H1 (cell line): Measurements from ENCODE around the gene GMCL2. TPM values are rescaled to one million over a fixed set of nuclear protein-coding genes. Genes with fewer than 3 reads are reported as not detected.

Experiments
- CTCF ChIA-PET: fragments of 300-600 bp; sonication (Branson Sonifier 250); formaldehyde crosslinking; loops from one replicate; lab custom pipeline; 2021; ENCODE audit not compliant: partially characterized antibody; lab: Charles Lee
- POLR2A ChIA-PET: fragments of 300-600 bp; sonication (Branson Sonifier 250); formaldehyde crosslinking; loops from one replicate; lab custom pipeline; 2021; ENCODE audit warnings: inconsistent platforms; ENCODE audit not compliant: partially characterized antibody; lab: Charles Lee
- DNase-seq, 2 experiments: peaks; one replicate each; pipeline versions ENCODE4 v3.0.0 to v3.0.0-alpha.2; 2010 to 2022; ENCODE audit warnings: low spot score in 2 of 2, low read depth in 1 of 2, mixed read lengths in 1 of 2
- FAIRE-seq: peaks from 2 replicates; lab custom pipeline; 2011; peaks lifted over from hg19 to GRCh38; lab: Jason Lieb, UNC
- H2AFZ ChIP-seq: 2 replicates; pipeline ENCODE4 v1.8.1; 2012; ENCODE audit warnings: low read length, inconsistent platforms
- H2AK5ac ChIP-seq: 2 replicates; pipeline ENCODE4 v1.6.1; 2013; ENCODE audit warnings: low read depth, low read length
- H2BK120ac ChIP-seq: replicated peaks from 2 replicates; pipeline ENCODE3; 2013; ENCODE audit warnings: low read depth, low read length, inconsistent platforms
- H2BK12ac ChIP-seq: 2 replicates; pipeline ENCODE4 v1.6.1; 2013; ENCODE audit warnings: low read depth, low read length
- H2BK15ac ChIP-seq: 2 replicates; pipeline ENCODE4 v1.6.1; 2013; ENCODE audit warnings: low read length
- H2BK20ac ChIP-seq: 2 replicates; pipeline ENCODE4 v1.6.1; 2013; ENCODE audit warnings: low read length
- H2BK5ac ChIP-seq: 2 replicates; pipeline ENCODE4 v1.6.1; 2013; ENCODE audit warnings: low read depth, low read length
- H3K14ac ChIP-seq: 2 replicates; pipeline ENCODE4 v1.6.1; 2013; ENCODE audit warnings: inconsistent platforms; ENCODE audit not compliant: insufficient read length
- H3K18ac ChIP-seq: 2 replicates; pipeline ENCODE4 v1.6.1; 2013; ENCODE audit warnings: low read length; ENCODE audit errors: extremely low read depth
- H3K23ac ChIP-seq: 2 replicates; pipeline ENCODE4 v1.6.1; 2013; ENCODE audit warnings: inconsistent platforms; ENCODE audit not compliant: insufficient read length
- H3K23me2 ChIP-seq: 2 replicates; pipeline ENCODE4 v1.6.1; 2013; ENCODE audit warnings: low read depth, low read length
- H3K27ac ChIP-seq: 2 replicates; pipeline ENCODE4 v1.6.1; 2011; ENCODE audit warnings: low read depth, low read length, inconsistent platforms
- H3K27me3 ChIP-seq, 4 experiments: replicated peaks in 1 of 4; 1 replicate in 1 of 4; 2 replicates in 3 of 4; pipeline versions ENCODE4 v1.6.1 to v1.8.1; 2011 to 2013; ENCODE audit warnings: low read length in 3 of 4, mild to moderate bottlenecking in 3 of 4, inconsistent platforms in 2 of 4, mixed read lengths in 2 of 4, moderate library complexity in 1 of 4; ENCODE audit not compliant: control insufficient read depth in 3 of 4, insufficient read depth in 3 of 4; ENCODE audit errors: extremely low read depth in 1 of 4
- H3K36me3 ChIP-seq, 4 experiments: 2 replicates each; pipeline versions ENCODE4 v1.6.1 to v1.8.1; 2011 to 2013; ENCODE audit warnings: mild to moderate bottlenecking in 4 of 4, low read length in 3 of 4, moderate library complexity in 2 of 4, control low read depth in 1 of 4, inconsistent platforms in 1 of 4; ENCODE audit not compliant: insufficient read depth in 4 of 4, control insufficient read depth in 2 of 4
- H3K4ac ChIP-seq: replicated peaks from 2 replicates; pipeline ENCODE3; 2013; ENCODE audit warnings: low read length, low read depth, mixed read lengths, inconsistent platforms; ENCODE audit not compliant: insufficient read length
- H3K4me1 ChIP-seq, 4 experiments: replicated peaks in 1 of 4; 1 replicate in 1 of 4; 2 replicates in 3 of 4; pipeline versions ENCODE4 v1.6.1 to v1.8.1; 2011 to 2013; ENCODE audit warnings: low read length in 3 of 4, inconsistent platforms in 2 of 4, mixed read lengths in 1 of 4; ENCODE audit not compliant: insufficient read depth in 4 of 4, control insufficient read depth in 3 of 4
- H3K4me2 ChIP-seq, 2 experiments: 2 replicates each; pipeline versions ENCODE4 v1.6.1 to v1.8.1; 2011 to 2013; ENCODE audit warnings: low read depth in 2 of 2, low read length in 2 of 2, control low read depth in 1 of 2, inconsistent platforms in 1 of 2, mild to moderate bottlenecking in 1 of 2; ENCODE audit not compliant: insufficient read depth in 1 of 2
- H3K4me3 ChIP-seq, 4 experiments: fragments of 200-600, 300-600 bp in 1 of 4; sonication (generic), shearing (Covaris generic), sonication (Bioruptor Twin) in 1 of 4; 2 replicates each; pipeline versions ENCODE4 v1.5.1 to v1.8.1; 2011 to 2016; ENCODE audit warnings: low read length in 4 of 4, low read depth in 3 of 4, control low read depth in 2 of 4, inconsistent platforms in 2 of 4, mild to moderate bottlenecking in 2 of 4, mixed read lengths in 1 of 4, moderate library complexity in 1 of 4; ENCODE audit not compliant: insufficient read depth in 2 of 4; ENCODE audit errors: extremely low read depth in 1 of 4
- H3K56ac ChIP-seq: replicated peaks from 2 replicates; pipeline ENCODE3; 2013; ENCODE audit warnings: low read depth, mild to moderate bottlenecking, mixed read lengths, low read length, inconsistent platforms; ENCODE audit not compliant: insufficient read length
- H3K79me1 ChIP-seq: 2 replicates; pipeline ENCODE4 v1.6.1; 2013; ENCODE audit warnings: low read depth, low read length, control low read depth
- H3K79me2 ChIP-seq, 2 experiments: 2 replicates each; pipeline versions ENCODE4 v1.6.1 to v1.8.1; 2012 to 2013; ENCODE audit warnings: low read length in 2 of 2, mild to moderate bottlenecking in 2 of 2, inconsistent platforms in 1 of 2; ENCODE audit not compliant: insufficient read depth in 2 of 2, control insufficient read depth in 1 of 2
- H3K9ac ChIP-seq, 4 experiments: replicated peaks in 1 of 4; 1 replicate in 1 of 4; 2 replicates in 3 of 4; pipeline versions ENCODE4 v1.6.1 to v1.8.1; 2011 to 2013; ENCODE audit warnings: low read depth in 3 of 4, low read length in 3 of 4, control low read depth in 2 of 4, mild to moderate bottlenecking in 2 of 4, moderate library complexity in 2 of 4, inconsistent platforms in 1 of 4; ENCODE audit errors: extremely low read depth in 1 of 4
- H3K9me3 ChIP-seq, 2 experiments: 2 replicates each; pipeline versions ENCODE4 v1.6.1 to v1.8.1; 2012 to 2013; ENCODE audit warnings: mild to moderate bottlenecking in 2 of 2, moderate library complexity in 2 of 2, control low read depth in 1 of 2, inconsistent platforms in 1 of 2, low read depth in 1 of 2, low read length in 1 of 2, mixed read lengths in 1 of 2; ENCODE audit not compliant: insufficient read depth in 2 of 2
- H4K20me1 ChIP-seq, 2 experiments: replicated peaks in 1 of 2; 2 replicates each; pipeline versions ENCODE3 to v1.8.1; 2011 to 2013; ENCODE audit warnings: inconsistent platforms in 2 of 2, low read length in 2 of 2, mild to moderate bottlenecking in 1 of 2; ENCODE audit not compliant: insufficient read depth in 2 of 2, control insufficient read depth in 1 of 2
- H4K5ac ChIP-seq: 2 replicates; pipeline ENCODE4 v1.6.1; 2013; ENCODE audit warnings: low read length, low read depth, mixed read lengths, inconsistent platforms; ENCODE audit not compliant: insufficient read length
- H4K8ac ChIP-seq: 2 replicates; pipeline ENCODE4 v1.8.0; 2013; ENCODE audit warnings: mild to moderate bottlenecking, moderate library complexity, low read length, inconsistent platforms; ENCODE audit not compliant: insufficient read depth; ENCODE audit errors: extremely low read depth
- H4K91ac ChIP-seq: replicated peaks from 2 replicates; pipeline ENCODE3; 2013; ENCODE audit warnings: low read length, mixed read lengths, inconsistent platforms; ENCODE audit not compliant: insufficient read length
- CHD1 ChIP-seq: IDR thresholded peaks from 2 replicates; pipeline ENCODE4 v1.6.1; 2012; ENCODE audit warnings: low read depth, low read length, improper control_type of control experiment
- CTBP2 ChIP-seq: IDR thresholded peaks from 2 replicates; pipeline ENCODE4 v1.7.0; 2011; ENCODE audit warnings: borderline replicate concordance, mild to moderate bottlenecking, moderate library complexity, mixed read lengths, low read length; ENCODE audit not compliant: insufficient read depth, insufficient read length
- EGR1 ChIP-seq: IDR thresholded peaks from 2 replicates; pipeline ENCODE4 v1.6.1; 2011; ENCODE audit warnings: low read depth, low read length, borderline replicate concordance
- FOSL1 ChIP-seq: IDR thresholded peaks from 2 replicates; pipeline ENCODE4 v1.6.1; 2011; ENCODE audit warnings: mild to moderate bottlenecking, low read depth, low read length, moderate library complexity; ENCODE audit not compliant: insufficient read depth
- KDM5A ChIP-seq: fragments of 200-600 bp; IDR thresholded peaks from 2 replicates; pipeline ENCODE4 v1.7.1; 2012; ENCODE audit warnings: mild to moderate bottlenecking, low read length, inconsistent platforms, mixed read lengths
- RAD21 ChIP-seq, 2 experiments: IDR thresholded peaks in 1 of 2; conservative IDR thresholded peaks in 1 of 2; 2 replicates each; pipeline ENCODE4 v1.6.1; 2011; ENCODE audit warnings: low read depth in 2 of 2, low read length in 2 of 2, improper control_type of control experiment in 1 of 2, inconsistent platforms in 1 of 2, mild to moderate bottlenecking in 1 of 2, moderate library complexity in 1 of 2
- SUZ12 ChIP-seq: fragments of 200-600 bp; sonication (generic); IDR thresholded peaks from 2 replicates; pipeline ENCODE4 v1.6.1; 2012; ENCODE audit warnings: mild to moderate bottlenecking, inconsistent platforms, low read length, moderate library complexity, mixed read lengths
- TBP ChIP-seq: IDR thresholded peaks from 2 replicates; pipeline ENCODE4 v1.6.1; 2011; ENCODE audit warnings: low read depth, low read length, improper control_type of control experiment
- YY1 ChIP-seq: IDR thresholded peaks from 2 replicates; pipeline ENCODE4 v1.6.1; 2011; ENCODE audit warnings: low read depth, mild to moderate bottlenecking, low read length
- WGBS, 2 experiments: shearing (Covaris generic) in 1 of 2; methylation state at CpG; one replicate each; pipeline versions ENCODE4 v1.1.6 to v1.1.7; 2013 to 2015; ENCODE audit warnings: low lambda C conversion rate in 2 of 2, mixed read lengths in 2 of 2, inconsistent platforms in 1 of 2, low coverage in 1 of 2, missing lambda C conversion rate in 1 of 2; ENCODE audit not compliant: insufficient replicate concordance in 2 of 2, insufficient coverage in 1 of 2, insufficient read length in 1 of 2; ENCODE audit errors: extremely low coverage in 1 of 2, missing lambda C conversion rate in 1 of 2; 5-methylcytosine and 5-hydroxymethylcytosine counted together
- polyA plus RNA-seq, 7 experiments: library from polyadenylated mRNA; depleted of rRNA in 3 of 7; stranded (reverse) in 5 of 7; unstranded in 2 of 7; fragments of >200 nt in 5 of 7; fragments of 200-250 nt in 2 of 7; gene quantifications; 1 replicate in 5 of 7; 2 replicates in 1 of 7; 4 replicates in 1 of 7; pipeline versions ENCODE4 v1.2.1 to v1.2.3, GENCODE V29; 2011 to 2013; ENCODE audit warnings: missing spikeins in 2 of 7, mixed read lengths in 2 of 7
- total RNA-seq: library from RNA; stranded (reverse); fragmentation: NEBNext Ultra II Directional; extraction: Animal tissue kit (Norgen Biotek cat#: 25700); gene quantifications from 2 replicates; pipeline ENCODE4 v1.2.1, GENCODE V29; 2021
- TF ChIP-seq, protein P1 (sequence below), 3 experiments: IDR thresholded peaks; 1 replicate in 2 of 3; 2 replicates in 1 of 3; pipeline versions ENCODE4 v1.5.1 to v1.6.1; 2011; ENCODE audit warnings: low read length in 3 of 3, mild to moderate bottlenecking in 3 of 3, inconsistent platforms in 2 of 3, low read depth in 1 of 3, moderate library complexity in 1 of 3; ENCODE audit not compliant: insufficient read depth in 1 of 3; ENCODE audit errors: control extremely low read depth in 1 of 3

GMCL2 gene
- total and polyA plus RNA-seq, 2 of the 8 experiments (the other 6 are each of a cell fraction or from before 2014, with no cell fraction given), result 0.13 TPM; not detected in 1

DNA sequence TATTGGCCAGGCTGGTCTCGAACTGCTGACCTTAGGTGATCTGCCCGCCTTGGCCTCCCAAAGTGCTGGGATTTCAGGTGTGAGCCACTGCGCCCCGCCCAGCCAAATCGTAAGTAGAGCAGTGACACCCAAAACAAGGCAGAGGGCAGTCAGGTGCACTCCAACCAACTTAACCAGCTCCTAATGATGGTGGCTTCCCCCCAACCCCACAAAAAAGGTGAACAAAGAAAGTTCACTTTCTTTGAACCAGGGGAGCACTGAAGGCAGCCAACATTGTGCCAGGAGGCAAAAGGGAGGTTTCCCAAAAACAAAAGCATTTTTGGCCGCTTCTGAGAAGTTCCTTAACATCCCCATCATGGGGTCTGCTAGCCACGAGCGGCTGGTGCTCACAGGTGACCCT, 9.6 kb downstream of the GMCL2 start:
- WGBS, 2 experiments, result 92% methylated on average over 8 of the region's 8 CpGs; no CpG with 5 or more reads in 1 of the 2 experiments
- H3K18ac ChIP-seq, result peak overlapping the region; percentile 38
- no peaks in the 10 kb centered on the region for H3K79me1 ChIP-seq
- no peaks in the 10 kb centered on the region for H3K79me2 ChIP-seq
- H3K23ac ChIP-seq, result no peak overlapping the region
- no peak overlapping the region for H3K4me3 ChIP-seq
- H2BK15ac ChIP-seq, result peak overlapping the region; percentile 75
- H3K14ac ChIP-seq, result no peak overlapping the region
- H2BK5ac ChIP-seq, result peak overlapping the region; percentile 71; the same call in 1 of the 2 replicates
- H4K8ac ChIP-seq, result no peak overlapping the region
- peak overlapping the region; percentile 84; the same call in 1 of the 2 replicates for H2AFZ ChIP-seq
- H3K27me3 ChIP-seq, result no peaks in the 10 kb centered on the region
- 0 out of 2 replicates have a peak, but pooled peaks cover 2% of the 10 kb centered on the region for H3K23me2 ChIP-seq
- peak overlapping the region; percentile 90; the same call in 1 of the 2 replicates for H2BK12ac ChIP-seq
- no peak overlapping the region for H4K5ac ChIP-seq
- H3K56ac ChIP-seq, result no peak overlapping the region
- H3K4ac ChIP-seq, result peak overlapping the region; percentile 12
- ChIA-PET CTCF (interaction anchor here (0.7 to 3.1 kb wide), 17 partner anchors 9 to 105 kb away, joined by 3 to 18 read pairs (median 4); partner anchors contain the start of gene HNRNPAB), POLR2A (interaction anchor here (0.7 to 38.5 kb wide), 10 partner anchors 9 to 61 kb away, joined by 3 to 985 read pairs (median 5); partner anchors contain the start of genes HNRNPAB, NHP2 and PHYKPL)
- H3K9me3 ChIP-seq, result no peaks in the 10 kb centered on the region
- 0 out of 2 replicates have a peak overlapping the region, but pooled peaks have one; percentile 39 for H2AK5ac ChIP-seq
- peak overlapping the region; percentile 60; the same call in 1 of the 2 replicates for H3K27ac ChIP-seq
- H4K20me1 ChIP-seq, result no peaks in the 10 kb centered on the region
- H4K91ac ChIP-seq, result peak overlapping the region; percentile 8
- H3K36me3 ChIP-seq, result no peaks in the 10 kb centered on the region
- no peak for FAIRE-seq
- H3K4me1 ChIP-seq, result peaks cover 0 to 24% (median 15%) of the 10 kb centered on the region in 4 experiments; a peak in 6 of 7 replicates
- H3K9ac ChIP-seq, result no peak overlapping the region
- peak overlapping the region; percentile 86 for H2BK20ac ChIP-seq
- DNase-seq, result no peak
- H2BK120ac ChIP-seq, result peak overlapping the region; percentile 2
- no peak overlapping the region for H3K4me2 ChIP-seq
- TF ChIP-seq CHD1, result no peak
- no peak for TF ChIP-seq EGR1
- no peak for TF ChIP-seq FOSL1
- TF ChIP-seq TBP, result no peak
- TF ChIP-seq, protein P1, sequence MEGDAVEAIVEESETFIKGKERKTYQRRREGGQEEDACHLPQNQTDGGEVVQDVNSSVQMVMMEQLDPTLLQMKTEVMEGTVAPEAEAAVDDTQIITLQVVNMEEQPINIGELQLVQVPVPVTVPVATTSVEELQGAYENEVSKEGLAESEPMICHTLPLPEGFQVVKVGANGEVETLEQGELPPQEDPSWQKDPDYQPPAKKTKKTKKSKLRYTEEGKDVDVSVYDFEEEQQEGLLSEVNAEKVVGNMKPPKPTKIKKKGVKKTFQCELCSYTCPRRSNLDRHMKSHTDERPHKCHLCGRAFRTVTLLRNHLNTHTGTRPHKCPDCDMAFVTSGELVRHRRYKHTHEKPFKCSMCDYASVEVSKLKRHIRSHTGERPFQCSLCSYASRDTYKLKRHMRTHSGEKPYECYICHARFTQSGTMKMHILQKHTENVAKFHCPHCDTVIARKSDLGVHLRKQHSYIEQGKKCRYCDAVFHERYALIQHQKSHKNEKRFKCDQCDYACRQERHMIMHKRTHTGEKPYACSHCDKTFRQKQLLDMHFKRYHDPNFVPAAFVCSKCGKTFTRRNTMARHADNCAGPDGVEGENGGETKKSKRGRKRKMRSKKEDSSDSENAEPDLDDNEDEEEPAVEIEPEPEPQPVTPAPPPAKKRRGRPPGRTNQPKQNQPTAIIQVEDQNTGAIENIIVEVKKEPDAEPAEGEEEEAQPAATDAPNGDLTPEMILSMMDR (IDR thresholded peaks at IDR 0.05; ENCODE audit: control extremely low read depth in 1 of 3, insufficient read depth in 1 of 3, low read depth in 1 of 3, low read length in 3 of 3), result peak; percentile 39 to 52 (median 45)
- no peak for TF ChIP-seq KDM5A
- no peak for TF ChIP-seq CTBP2
- peak; percentile 31 to 46; a peak in 3 of 4 replicates for TF ChIP-seq RAD21 (IDR thresholded peaks at IDR 0.05 in 1 of 2, conservative IDR thresholded peaks at IDR 0.05 in 1 of 2; ENCODE audit: low read depth in 2 of 2, low read length in 2 of 2)
- TF ChIP-seq SUZ12, result no peak
- peak; percentile 52; the same call in 1 of the 2 replicates for TF ChIP-seq YY1
